HEK293 (cell line): Measurements from ENCODE around the gene ENHO.

Experiments used
- CTCF ChIA-PET: fragments of 350-600 bp; formaldehyde crosslinking; extraction: SDS; loops from one replicate; lab custom pipeline; 2021; ENCODE audit warnings: antibody characterized with exemption; lab: Yijun Ruan, JAX
- POLR2A ChIA-PET: fragments of 300-600 bp; formaldehyde crosslinking; extraction: SDS; loops from one replicate; lab custom pipeline; 2020; ENCODE audit warnings: antibody characterized with exemption, inconsistent platforms; lab: Yijun Ruan, JAX
- H3K27ac ChIP-seq: fragments of 200-500 bp; sonication (Bioruptor generic); 2 replicates; pipeline ENCODE4 v1.5.1; 2014; ENCODE audit warnings: low read depth, low read length, control low read depth, inconsistent platforms; ENCODE audit errors: extremely low read depth
- H3K36me3 ChIP-seq, 2 experiments: fragments of 200-500 bp in 1 of 2; sonication (Bioruptor generic) in 1 of 2; 1 replicate in 1 of 2; 2 replicates in 1 of 2; pipeline ENCODE4 v1.5.1; 2014 to 2017; ENCODE audit warnings: inconsistent platforms in 2 of 2, low read length in 2 of 2; ENCODE audit not compliant: control insufficient read depth in 2 of 2, insufficient read depth in 1 of 2
- H3K4me1 ChIP-seq: fragments of 200-500 bp; sonication (Bioruptor generic); 2 replicates; pipeline ENCODE4 v1.5.1; 2014; ENCODE audit warnings: mild to moderate bottlenecking, low read length, inconsistent platforms; ENCODE audit not compliant: control insufficient read depth, insufficient read depth
- H3K4me3 ChIP-seq: 2 replicates; pipeline ENCODE4 v1.5.1; 2011; ENCODE audit warnings: low read depth, mild to moderate bottlenecking, control low read depth, low read length, moderate library complexity
- H3K9me3 ChIP-seq: fragments of 200-500 bp; sonication (Bioruptor generic); 2 replicates; pipeline ENCODE4 v1.5.1; 2014; ENCODE audit warnings: low read depth, low read length, inconsistent platforms; ENCODE audit not compliant: control insufficient read depth, insufficient read depth
- KLF8 ChIP-seq: fragments of 450-650 bp; formaldehyde crosslinking; IDR thresholded peaks from 2 replicates; pipeline ENCODE4 v1.5.1; 2016; ENCODE audit warnings: missing biosample characterization, missing genetic modification characterization
- REPIN1 ChIP-seq: fragments of 450-650 bp; formaldehyde crosslinking; IDR thresholded peaks from 2 replicates; pipeline ENCODE4 v1.5.1; 2017; ENCODE audit warnings: missing biosample characterization, missing genetic modification characterization, low read depth
- SETDB1 ChIP-seq: IDR thresholded peaks from one replicate; pipeline ENCODE4 v1.6.1; 2017; ENCODE audit warnings: mild to moderate bottlenecking, low read length, moderate library complexity, mixed read lengths; ENCODE audit not compliant: insufficient read length
- SP2 ChIP-seq: fragments of 450-650 bp; formaldehyde crosslinking; IDR thresholded peaks from 2 replicates; pipeline ENCODE4 v1.5.1; 2016; ENCODE audit warnings: missing biosample characterization, missing genetic modification characterization
- TRIM28 ChIP-seq: IDR thresholded peaks from 2 replicates; pipeline ENCODE4 v1.6.1; 2011; ENCODE audit warnings: low read length, control low read depth, borderline replicate concordance
- ZNF169 ChIP-seq: fragments of 450-650 bp; formaldehyde crosslinking; IDR thresholded peaks from 2 replicates; pipeline ENCODE4 v1.5.1; 2016; ENCODE audit warnings: missing biosample characterization, missing genetic modification characterization
- ZNF202 ChIP-seq: fragments of 450-650 bp; formaldehyde crosslinking; IDR thresholded peaks from 2 replicates; pipeline ENCODE4 v1.5.1; 2016; ENCODE audit warnings: missing biosample characterization, missing genetic modification characterization, borderline replicate concordance
- ZNF211 ChIP-seq: fragments of 450-650 bp; formaldehyde crosslinking; IDR thresholded peaks from 2 replicates; pipeline ENCODE4 v1.5.1; 2016; ENCODE audit warnings: low read depth, missing biosample characterization, missing genetic modification characterization
- ZNF221 ChIP-seq: fragments of 450-650 bp; formaldehyde crosslinking; IDR thresholded peaks from 2 replicates; pipeline ENCODE4 v1.5.1; 2017; ENCODE audit warnings: missing biosample characterization, missing genetic modification characterization, borderline replicate concordance
- ZNF26 ChIP-seq: fragments of 450-650 bp; formaldehyde crosslinking; IDR thresholded peaks from 2 replicates; pipeline ENCODE4 v1.5.1; 2016; ENCODE audit warnings: missing biosample characterization, missing genetic modification characterization
- ZNF280C ChIP-seq: fragments of 450-650 bp; formaldehyde crosslinking; IDR thresholded peaks from 2 replicates; pipeline ENCODE4 v1.5.1; 2016; ENCODE audit warnings: missing biosample characterization, missing genetic modification characterization
- ZNF341 ChIP-seq: fragments of 450-650 bp; formaldehyde crosslinking; IDR thresholded peaks from 2 replicates; pipeline ENCODE4; 2016; ENCODE audit warnings: low read depth, missing biosample characterization, missing genetic modification characterization
- ZNF37A ChIP-seq: fragments of 450-650 bp; IDR thresholded peaks from 2 replicates; pipeline ENCODE4 v1.5.1; 2018; ENCODE audit warnings: missing biosample characterization, missing genetic modification characterization
- ZNF404 ChIP-seq: fragments of 450-650 bp; formaldehyde crosslinking; IDR thresholded peaks from 2 replicates; pipeline ENCODE4 v1.5.1; 2017; ENCODE audit warnings: missing biosample characterization, missing genetic modification characterization
- ZNF514 ChIP-seq: fragments of 450-650 bp; formaldehyde crosslinking; IDR thresholded peaks from 2 replicates; pipeline ENCODE4 v1.5.1; 2016; ENCODE audit warnings: missing biosample characterization, missing genetic modification characterization
- ZNF610 ChIP-seq: fragments of 450-650 bp; formaldehyde crosslinking; IDR thresholded peaks from 2 replicates; pipeline ENCODE4 v1.5.1; 2016; ENCODE audit warnings: missing biosample characterization, missing genetic modification characterization, borderline replicate concordance
- ZNF677 ChIP-seq: fragments of 450-650 bp; IDR thresholded peaks from 2 replicates; pipeline ENCODE4 v1.5.0; 2018; ENCODE audit warnings: missing biosample characterization, mild to moderate bottlenecking, missing genetic modification characterization, moderate library complexity
- ZNF704 ChIP-seq: fragments of 450-650 bp; formaldehyde crosslinking; IDR thresholded peaks from 2 replicates; pipeline ENCODE4 v1.5.1; 2016; ENCODE audit warnings: missing biosample characterization, missing genetic modification characterization
- ZNF707 ChIP-seq: fragments of 450-650 bp; formaldehyde crosslinking; IDR thresholded peaks from 2 replicates; pipeline ENCODE4 v1.5.1; 2016; ENCODE audit warnings: missing biosample characterization, missing genetic modification characterization
- TF ChIP-seq, protein P1 (sequence below): fragments of 450-650 bp; formaldehyde crosslinking; IDR thresholded peaks from 2 replicates; pipeline ENCODE4 v1.5.1; 2017; ENCODE audit warnings: missing biosample characterization, mild to moderate bottlenecking, missing genetic modification characterization, moderate library complexity
- TF ChIP-seq, protein P2 (sequence below): fragments of 450-650 bp; formaldehyde crosslinking; IDR thresholded peaks from 2 replicates; pipeline ENCODE4 v1.5.1; 2016; ENCODE audit warnings: missing biosample characterization, missing genetic modification characterization
- TF ChIP-seq, protein P3 (sequence below): fragments of 450-650 bp; formaldehyde crosslinking; IDR thresholded peaks from 2 replicates; pipeline ENCODE4; 2016; ENCODE audit warnings: missing biosample characterization, missing genetic modification characterization
- TF ChIP-seq, protein P4 (sequence below): fragments of 450-650 bp; formaldehyde crosslinking; IDR thresholded peaks from 2 replicates; pipeline ENCODE4 v1.5.1; 2017; ENCODE audit warnings: missing biosample characterization, missing genetic modification characterization
- TF ChIP-seq, protein P5 (sequence below): fragments of 450-650 bp; formaldehyde crosslinking; IDR thresholded peaks from 2 replicates; pipeline ENCODE4 v1.5.1; 2016; ENCODE audit warnings: missing biosample characterization, missing genetic modification characterization

Gene ENHO

DNA sequence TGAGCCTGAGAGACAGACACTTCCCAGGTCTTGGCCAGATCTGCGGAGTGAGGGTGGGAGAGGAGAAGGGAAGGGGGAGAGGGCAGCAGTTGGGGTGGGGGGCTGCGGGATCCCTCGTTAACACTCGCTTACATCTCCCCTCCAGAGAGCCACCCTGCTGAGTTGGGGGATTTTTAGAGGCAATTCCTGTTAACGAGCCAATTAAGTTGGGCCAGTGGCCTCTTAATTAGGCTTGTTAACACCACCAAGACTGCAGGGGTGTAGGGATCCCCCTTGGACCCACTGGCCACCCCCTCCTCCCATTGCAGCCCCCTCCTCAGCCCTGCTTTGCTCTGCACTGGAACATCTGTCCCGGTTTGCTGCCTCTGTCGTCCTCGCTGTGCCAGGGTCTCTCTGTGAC is 43.1 kb upstream of the ENHO start:
- no peaks in the 10 kb centered on the region for H3K36me3 ChIP-seq
- H3K4me1 ChIP-seq: no peaks in the 10 kb centered on the region
- no peak overlapping the region for H3K27ac ChIP-seq
- ChIA-PET CTCF (no interaction called here), POLR2A (no interaction called here)
- no peak overlapping the region for H3K4me3 ChIP-seq
- no peaks in the 10 kb centered on the region for H3K9me3 ChIP-seq
- TF ChIP-seq TRIM28: no peak
- TF ChIP-seq, protein P1, sequence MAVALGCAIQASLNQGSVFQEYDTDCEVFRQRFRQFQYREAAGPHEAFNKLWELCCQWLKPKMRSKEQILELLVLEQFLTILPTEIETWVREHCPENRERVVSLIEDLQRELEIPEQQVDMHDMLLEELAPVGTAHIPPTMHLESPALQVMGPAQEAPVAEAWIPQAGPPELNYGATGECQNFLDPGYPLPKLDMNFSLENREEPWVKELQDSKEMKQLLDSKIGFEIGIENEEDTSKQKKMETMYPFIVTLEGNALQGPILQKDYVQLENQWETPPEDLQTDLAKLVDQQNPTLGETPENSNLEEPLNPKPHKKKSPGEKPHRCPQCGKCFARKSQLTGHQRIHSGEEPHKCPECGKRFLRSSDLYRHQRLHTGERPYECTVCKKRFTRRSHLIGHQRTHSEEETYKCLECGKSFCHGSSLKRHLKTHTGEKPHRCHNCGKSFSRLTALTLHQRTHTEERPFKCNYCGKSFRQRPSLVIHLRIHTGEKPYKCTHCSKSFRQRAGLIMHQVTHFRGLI (tag by site-specific recombination): no peak
- no peak for TF ChIP-seq ZNF404
- TF ChIP-seq, protein P2, sequence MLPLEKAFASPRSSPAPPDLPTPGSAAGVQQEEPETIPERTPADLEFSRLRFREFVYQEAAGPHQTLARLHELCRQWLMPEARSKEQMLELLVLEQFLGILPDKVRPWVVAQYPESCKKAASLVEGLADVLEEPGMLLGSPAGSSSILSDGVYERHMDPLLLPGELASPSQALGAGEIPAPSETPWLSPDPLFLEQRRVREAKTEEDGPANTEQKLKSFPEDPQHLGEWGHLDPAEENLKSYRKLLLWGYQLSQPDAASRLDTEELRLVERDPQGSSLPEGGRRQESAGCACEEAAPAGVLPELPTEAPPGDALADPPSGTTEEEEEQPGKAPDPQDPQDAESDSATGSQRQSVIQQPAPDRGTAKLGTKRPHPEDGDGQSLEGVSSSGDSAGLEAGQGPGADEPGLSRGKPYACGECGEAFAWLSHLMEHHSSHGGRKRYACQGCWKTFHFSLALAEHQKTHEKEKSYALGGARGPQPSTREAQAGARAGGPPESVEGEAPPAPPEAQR: no peak
- no peak for TF ChIP-seq ZNF677 (tag by site-specific recombination)
- TF ChIP-seq ZNF221 (tag by site-specific recombination): no peak
- TF ChIP-seq, protein P3, sequence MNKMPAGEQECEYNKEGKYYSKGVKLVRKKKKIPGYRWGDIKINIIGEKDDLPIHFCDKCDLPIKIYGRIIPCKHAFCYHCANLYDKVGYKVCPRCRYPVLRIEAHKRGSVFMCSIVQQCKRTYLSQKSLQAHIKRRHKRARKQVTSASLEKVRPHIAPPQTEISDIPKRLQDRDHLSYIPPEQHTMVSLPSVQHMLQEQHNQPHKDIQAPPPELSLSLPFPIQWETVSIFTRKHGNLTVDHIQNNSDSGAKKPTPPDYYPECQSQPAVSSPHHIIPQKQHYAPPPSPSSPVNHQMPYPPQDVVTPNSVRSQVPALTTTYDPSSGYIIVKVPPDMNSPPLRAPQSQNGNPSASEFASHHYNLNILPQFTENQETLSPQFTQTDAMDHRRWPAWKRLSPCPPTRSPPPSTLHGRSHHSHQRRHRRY (tag by site-specific recombination): no peak
- TF ChIP-seq ZNF707 (tag by site-specific recombination): no peak
- no peak for TF ChIP-seq KLF8
- TF ChIP-seq, protein P4, sequence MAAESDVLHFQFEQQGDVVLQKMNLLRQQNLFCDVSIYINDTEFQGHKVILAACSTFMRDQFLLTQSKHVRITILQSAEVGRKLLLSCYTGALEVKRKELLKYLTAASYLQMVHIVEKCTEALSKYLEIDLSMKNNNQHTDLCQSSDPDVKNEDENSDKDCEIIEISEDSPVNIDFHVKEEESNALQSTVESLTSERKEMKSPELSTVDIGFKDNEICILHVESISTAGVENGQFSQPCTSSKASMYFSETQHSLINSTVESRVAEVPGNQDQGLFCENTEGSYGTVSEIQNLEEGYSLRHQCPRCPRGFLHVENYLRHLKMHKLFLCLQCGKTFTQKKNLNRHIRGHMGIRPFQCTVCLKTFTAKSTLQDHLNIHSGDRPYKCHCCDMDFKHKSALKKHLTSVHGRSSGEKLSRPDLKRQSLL: no peak
- no peak for TF ChIP-seq ZNF26
- no peak for TF ChIP-seq ZNF211 (tag by site-specific recombination)
- no peak for TF ChIP-seq REPIN1
- TF ChIP-seq SETDB1: no peak
- no peak for TF ChIP-seq ZNF202 (tag by site-specific recombination)
- TF ChIP-seq ZNF704 (tag by site-specific recombination): no peak

DNA sequence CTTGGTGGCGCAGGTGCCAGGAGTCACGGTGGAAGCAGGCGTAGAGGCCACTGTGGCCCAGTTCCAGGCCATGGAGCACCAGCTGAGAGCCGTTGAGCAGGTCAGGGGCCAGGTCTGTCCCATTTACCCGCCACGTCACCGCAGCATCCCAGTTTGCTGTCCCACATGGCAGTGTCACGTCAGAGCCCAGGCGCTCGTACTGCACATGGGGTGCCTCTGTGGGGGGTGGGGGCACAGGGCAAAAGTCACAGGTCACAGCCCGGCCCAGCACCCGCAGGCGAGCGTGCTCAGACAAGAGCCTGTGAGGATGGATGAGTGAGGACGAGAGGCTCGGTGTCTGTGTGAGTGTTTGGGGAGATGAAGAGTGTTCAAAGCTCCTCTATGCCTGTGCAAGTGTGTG is 41.8 kb upstream of the ENHO start:
- ChIA-PET POLR2A (no interaction called here), CTCF (interaction anchor here (1.0 to 1.4 kb wide), 2 partner anchors 161 to 491 kb away, joined by 3 to 4 read pairs; no protein-coding TSS in a partner anchor)
- H3K4me3 ChIP-seq: no peak overlapping the region
- H3K27ac ChIP-seq: no peak overlapping the region
- no peaks in the 10 kb centered on the region for H3K9me3 ChIP-seq
- no peaks in the 10 kb centered on the region for H3K36me3 ChIP-seq
- no peaks in the 10 kb centered on the region for H3K4me1 ChIP-seq
- TF ChIP-seq SP2 (tag by site-specific recombination): no peak
- no peak for TF ChIP-seq ZNF37A
- TF ChIP-seq ZNF169 (tag by site-specific recombination): no peak
- no peak for TF ChIP-seq ZNF514 (tag by site-specific recombination)
- TF ChIP-seq ZNF341 (tag by site-specific recombination): no peak
- TF ChIP-seq ZNF707 (tag by site-specific recombination): no peak
- TF ChIP-seq ZNF610 (tag by site-specific recombination): no peak
- TF ChIP-seq, protein P5, sequence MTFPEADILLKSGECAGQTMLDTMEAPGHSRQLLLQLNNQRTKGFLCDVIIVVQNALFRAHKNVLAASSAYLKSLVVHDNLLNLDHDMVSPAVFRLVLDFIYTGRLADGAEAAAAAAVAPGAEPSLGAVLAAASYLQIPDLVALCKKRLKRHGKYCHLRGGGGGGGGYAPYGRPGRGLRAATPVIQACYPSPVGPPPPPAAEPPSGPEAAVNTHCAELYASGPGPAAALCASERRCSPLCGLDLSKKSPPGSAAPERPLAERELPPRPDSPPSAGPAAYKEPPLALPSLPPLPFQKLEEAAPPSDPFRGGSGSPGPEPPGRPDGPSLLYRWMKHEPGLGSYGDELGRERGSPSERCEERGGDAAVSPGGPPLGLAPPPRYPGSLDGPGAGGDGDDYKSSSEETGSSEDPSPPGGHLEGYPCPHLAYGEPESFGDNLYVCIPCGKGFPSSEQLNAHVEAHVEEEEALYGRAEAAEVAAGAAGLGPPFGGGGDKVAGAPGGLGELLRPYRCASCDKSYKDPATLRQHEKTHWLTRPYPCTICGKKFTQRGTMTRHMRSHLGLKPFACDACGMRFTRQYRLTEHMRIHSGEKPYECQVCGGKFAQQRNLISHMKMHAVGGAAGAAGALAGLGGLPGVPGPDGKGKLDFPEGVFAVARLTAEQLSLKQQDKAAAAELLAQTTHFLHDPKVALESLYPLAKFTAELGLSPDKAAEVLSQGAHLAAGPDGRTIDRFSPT: no peak
- no peak for TF ChIP-seq ZNF280C (tag by site-specific recombination)
